Fibroblast of gingiva (primary cell): ENCODE data around the gene OSGIN1.
"Not testable (repeated sequence)": the region's sequence is repeated elsewhere in the genome, so short reads cannot be mapped to it uniquely, and the experiment has no call there.

ENCODE experiments used
- DNase-seq: peaks from one replicate; pipeline ENCODE4 v3.0.0-alpha.2; 2011; ENCODE audit warnings: low read depth

OSGIN1 gene

DNA sequence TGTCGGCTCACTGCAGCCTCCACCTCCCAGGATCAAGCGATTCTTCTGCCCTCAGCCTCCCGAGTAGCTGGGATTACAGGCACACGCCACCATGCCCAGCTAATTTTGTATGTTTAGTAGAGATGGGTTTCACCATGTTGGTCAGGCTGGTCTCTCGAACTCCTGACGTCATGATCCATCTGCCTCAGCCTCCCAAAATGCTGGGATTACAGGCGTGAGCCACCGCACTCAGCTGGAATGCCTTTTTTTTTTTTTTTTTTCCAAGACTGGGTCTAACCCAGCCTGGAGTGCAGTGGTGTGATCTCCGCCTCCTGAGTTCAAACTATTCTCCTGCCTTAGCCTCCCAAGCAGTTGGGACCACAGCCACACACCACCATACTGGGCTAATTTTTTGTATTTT, 11.5 kb upstream of the OSGIN1 start:
- not testable (repeated sequence) for DNase-seq

DNA sequence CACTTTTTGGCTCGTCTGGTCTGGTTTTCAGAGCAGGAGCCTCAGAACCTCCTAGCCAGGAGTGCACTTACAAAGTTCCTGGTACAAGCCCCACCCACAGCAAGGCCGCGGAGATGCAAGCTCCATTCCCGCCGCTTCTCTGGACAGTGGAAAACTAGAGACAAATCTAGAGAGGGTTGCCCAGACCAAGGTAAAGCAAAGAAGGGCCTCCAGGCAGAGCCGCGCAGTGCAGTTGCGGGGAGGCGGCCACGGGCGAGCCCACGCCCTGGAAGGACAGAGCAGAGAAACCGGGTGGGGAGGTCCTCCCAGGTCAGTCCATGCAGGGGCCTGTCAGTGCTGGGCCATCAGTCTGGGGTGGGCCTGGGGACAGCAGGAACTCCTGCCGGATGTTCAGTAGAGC, 11.0 kb upstream of the OSGIN1 start:
- DNase-seq, result no peak

DNA sequence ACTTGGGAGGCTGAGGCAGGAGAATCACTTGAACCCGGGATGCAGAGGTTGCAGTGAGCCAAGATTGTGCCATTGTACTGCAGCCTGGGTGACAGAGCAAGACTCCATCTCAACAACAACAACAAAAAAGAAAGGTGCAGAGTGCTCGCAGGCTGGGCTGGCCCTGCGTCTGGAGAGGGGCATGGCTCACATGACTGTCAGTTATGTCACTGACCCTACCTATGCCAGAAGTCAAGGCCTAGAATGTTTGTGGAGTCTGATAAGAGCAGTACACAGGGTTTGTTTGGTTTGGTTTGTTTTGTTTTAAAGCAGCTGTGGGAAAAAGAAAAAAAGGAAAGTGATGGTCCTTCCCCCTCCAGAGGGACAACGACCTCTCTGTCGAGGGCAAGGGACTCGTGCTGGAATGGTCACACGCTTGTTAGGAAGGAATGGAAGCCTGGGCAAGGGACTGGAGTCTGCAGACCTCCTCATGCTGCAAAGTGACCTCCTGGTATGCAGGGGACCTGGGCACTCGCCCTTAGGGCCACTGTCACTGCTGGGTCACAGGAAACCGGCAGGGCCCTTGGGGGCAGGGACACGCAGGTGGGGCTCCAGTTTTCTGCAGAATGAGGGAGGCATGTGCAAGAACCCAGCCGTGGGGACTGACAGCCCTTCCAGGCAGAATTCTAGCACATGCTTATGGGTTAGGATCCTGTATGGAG, 10.1 kb upstream of the OSGIN1 start:
- no peak for DNase-seq

DNA sequence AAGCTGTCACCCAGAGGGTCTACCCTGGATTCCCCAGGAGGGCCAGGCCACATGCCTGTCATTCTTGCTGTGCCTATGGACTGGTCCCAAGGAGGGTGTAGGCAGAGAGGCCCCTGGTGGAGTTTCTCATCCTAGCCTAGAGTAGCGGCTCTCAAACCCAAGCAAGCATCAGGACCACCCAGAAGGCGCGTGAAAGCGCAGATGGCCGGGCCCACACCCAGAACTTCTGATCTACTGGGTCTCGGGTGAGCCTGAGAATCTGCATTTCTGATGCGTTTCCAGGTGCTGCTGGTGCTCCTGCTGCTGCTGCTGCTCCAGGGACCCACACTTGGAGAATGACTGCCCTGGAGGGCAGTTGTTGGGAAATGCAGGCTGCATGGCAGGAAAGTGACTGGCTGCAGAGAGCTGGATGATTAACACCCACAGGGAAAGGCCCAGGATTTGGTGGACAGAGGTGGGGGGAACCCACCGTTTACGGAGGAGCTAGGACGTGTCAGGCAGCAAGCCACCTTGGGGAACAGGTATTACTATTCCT, 9.5 kb upstream of the OSGIN1 start:
- DNase-seq, result no peak

DNA sequence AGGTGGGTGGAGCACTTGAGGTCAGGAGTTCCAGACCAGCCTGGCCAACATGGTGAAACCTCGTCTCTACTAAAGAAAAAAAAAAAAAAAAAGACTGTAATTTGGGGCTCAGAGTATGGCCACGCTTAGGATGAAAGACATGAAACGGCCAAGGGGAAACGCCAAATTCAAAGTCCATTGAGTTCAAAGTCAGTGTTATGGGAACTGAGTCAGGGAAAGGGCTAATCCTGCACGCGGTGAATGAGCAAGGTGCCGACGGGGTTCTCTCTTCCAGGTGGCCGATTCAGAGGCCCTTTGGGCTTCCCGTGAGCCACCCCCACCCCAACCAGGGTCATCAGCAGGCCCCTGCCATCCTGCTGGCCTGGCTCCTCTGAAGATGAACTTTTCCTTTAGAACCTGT, 7.5 kb upstream of the OSGIN1 start:
- DNase-seq, result no peak

DNA sequence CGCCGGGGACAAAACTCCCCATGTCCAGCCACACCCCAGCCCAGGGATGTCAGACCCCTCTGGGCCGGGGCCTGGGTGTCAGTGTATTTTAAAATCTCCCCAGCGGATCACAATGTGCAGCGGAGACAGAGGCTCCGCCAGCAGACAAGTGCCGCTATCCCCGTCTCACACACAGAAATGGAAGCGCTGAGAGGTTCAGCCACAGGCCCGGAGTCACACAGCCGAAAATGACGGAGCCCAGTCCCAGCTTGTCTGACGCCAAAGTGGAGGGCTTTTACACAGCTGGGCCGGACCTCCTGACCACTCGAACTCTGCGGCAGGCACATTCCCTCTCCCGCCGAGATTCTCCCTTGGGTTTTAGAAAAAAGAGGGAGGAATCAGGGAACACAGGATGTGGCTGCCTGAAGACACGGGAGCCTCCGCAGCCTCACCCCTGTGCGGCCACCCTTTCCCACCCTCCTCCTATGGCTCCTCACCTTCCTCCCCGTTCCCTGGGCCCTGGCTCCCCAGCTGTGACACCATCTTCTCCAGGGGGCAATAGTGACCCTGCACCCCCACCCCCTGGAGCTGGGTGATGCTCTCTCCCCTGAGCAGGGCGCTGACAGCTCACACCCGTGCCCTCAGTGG, 6.8 kb upstream of the OSGIN1 start:
- DNase-seq, result no peak

DNA sequence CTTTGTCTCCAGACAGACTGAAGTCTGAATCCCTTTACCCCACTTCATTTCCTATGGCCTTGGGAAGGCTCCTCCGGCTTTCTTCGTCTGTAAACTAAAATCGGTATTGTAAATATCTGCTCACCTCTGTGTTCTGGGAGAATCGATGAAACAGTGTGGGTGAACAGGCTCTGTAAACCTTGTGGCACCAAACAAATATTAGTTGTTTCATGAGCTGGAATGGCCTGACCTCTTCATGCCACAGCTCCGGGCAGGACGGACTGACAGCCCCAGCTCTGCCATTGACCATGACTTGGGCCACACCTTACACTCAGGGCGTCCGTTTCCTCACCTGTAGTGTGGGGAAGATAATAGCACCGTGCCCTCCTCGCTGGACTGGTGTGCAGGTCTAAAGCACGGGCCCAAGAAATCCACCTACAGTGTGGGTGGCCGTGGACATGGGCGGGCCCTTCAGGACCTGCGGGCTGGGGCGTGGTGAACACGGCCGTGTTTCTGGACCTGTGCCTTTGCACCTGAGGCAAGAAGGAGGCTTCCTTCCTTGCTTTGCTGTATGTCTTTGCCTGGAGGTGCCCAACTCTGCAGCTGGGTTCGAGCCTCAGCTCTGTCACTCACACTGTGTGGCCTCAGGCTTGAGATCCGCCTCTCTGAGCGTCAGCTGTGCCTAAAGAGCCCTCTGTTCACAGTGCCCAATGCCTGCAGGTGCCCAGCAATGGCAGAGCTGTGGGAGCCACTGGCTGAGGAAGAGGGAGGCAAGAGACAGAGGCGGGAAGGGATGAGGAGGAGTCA, 6.1 kb upstream of the OSGIN1 start:
- DNase-seq, result no peak

DNA sequence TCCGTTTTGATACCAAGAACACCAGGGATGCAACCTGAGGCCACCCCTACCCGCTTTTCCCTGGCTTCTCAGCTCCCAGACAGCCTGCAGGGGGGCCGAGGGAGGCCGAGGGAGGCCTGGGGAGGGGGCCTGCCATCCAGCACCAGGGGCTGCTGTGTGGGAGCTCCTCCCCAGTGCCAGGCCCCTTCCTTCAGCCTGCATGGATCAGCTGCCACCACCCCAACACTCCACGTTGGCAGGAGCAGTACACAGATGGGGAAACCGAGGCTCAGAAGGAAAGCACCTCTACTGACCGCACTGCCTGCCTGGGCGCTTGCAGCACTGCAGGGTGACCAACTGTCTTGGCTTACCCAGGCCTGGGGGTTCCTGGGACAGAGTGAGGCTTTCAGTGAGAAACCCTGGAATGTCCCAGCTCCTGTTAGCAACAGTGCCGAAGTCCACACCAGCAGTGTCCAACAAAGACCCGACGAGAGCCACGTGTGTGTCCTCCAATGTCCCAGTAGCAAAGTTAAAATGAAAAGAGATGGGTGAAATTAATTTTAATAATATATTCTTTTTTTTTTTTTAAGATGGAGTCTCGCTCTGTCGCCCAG, 5.3 kb upstream of the OSGIN1 start:
- no peak for DNase-seq

DNA sequence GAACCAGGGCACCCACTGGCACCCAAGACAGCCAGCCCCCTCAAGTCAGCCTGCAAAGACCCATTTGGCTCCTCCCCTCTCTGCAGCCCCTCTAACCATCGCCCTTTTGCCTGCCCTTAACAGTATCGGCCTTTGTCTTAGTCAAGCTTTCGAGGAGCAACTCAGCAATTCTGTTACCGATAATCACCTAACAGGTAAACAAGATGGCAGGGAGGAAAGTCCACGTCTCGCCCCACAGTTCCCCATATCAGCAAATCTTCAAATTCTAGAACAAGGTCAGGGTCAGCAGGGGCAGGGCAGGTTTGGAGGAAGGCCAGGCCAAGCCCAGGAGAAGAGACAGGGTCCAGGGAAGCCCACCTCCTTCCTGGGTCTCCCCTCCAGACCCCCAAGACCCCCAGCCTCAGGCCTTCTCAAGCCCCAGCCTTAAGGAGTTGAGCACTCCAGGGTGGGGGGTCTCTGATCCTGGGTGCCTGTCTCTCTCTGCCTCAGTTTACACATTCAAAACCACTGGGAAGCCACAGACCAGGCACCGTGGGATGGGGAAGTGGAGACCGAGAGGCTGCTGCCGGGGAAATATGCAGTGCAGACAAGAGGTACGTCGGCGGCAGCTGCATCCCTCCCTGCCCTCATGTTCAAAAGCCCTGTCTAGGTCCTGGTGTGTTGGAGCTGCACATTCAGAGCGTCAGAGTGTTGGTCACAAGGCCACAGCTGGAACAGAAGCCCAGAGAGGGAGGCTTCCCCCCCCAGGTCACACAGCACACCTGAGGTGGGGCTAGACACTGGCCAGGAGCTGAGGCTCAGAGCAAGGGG, 3.9 kb upstream of the OSGIN1 start:
- DNase-seq, result no peak

DNA sequence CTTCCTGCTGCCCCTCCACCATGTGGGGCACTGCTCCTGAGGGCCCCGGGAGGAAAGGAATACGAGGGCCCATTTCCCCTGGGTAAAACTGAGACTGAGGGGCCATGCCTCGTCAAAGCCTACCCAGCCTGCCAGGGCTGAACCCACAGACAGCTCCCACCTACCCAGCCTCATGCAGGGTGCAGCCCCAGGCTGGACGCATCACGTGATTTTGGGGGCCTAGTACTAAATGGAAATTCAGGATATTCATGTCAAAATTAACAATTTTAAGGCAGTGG, 3.4 kb upstream of the OSGIN1 start:
- no peak for DNase-seq

DNA sequence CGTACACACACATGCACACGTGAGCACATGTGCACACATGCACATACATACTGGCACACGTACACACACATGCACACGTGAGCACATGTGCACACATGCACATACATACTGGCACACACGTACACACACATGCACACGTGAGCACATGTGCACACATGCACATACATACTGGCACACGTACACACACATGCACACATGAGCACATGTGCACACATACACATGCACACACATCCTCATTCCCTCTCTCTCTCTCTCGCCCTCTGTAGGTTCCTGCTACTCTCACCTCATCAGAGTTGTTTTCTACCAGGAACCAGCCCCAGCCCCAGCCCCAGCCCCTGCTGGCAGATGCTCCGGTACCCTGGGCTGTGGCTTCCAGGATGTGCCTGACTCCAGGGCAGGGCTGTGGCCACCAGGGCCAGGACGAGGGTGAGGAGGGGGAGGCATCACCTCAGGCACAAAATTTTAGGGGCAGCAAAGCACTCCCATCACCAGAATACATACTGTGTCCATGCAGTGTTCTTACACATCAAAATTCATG, 2.1 kb upstream of the OSGIN1 start:
- not testable (repeated sequence) for DNase-seq

DNA sequence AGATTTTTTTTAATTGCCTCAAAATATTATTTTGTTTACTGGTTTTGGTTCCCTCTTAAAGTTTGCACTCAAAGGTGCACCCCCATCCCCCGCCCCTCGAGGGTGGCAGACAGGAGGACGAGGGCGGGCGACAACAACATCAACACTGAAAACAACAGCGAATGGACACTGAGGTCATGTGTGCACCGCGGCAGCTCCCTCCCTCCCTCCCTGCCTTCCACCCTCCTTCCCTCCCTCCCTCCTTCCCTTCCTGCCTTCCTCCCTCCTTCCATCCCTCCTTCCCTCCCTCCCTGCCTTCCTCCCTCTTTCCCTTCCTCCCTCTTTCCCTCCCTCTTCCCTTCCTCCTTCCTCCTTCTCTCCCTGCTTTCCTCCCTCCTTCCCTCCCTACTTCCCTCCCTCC, 1.5 kb upstream of the OSGIN1 start:
- DNase-seq, result no peak

DNA sequence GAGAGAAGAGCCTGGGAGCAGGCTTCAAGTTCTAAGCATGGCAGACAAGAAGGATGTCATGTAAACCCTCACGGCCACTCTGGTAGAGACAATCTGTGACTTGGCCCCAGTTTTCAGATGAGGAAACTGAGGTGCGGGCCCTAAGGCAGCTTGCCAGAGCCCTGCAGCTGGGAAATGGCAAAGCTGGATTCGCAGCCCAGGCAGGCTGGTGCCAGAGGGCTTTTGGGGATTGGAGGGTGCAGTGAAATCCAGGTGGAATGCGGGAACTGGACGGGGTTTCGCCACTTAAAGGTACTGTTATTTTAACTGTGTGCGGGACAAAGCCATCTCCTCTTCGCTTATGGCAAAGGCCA, 477 bp upstream of the OSGIN1 start:
- DNase-seq, result peak; percentile 87

DNA sequence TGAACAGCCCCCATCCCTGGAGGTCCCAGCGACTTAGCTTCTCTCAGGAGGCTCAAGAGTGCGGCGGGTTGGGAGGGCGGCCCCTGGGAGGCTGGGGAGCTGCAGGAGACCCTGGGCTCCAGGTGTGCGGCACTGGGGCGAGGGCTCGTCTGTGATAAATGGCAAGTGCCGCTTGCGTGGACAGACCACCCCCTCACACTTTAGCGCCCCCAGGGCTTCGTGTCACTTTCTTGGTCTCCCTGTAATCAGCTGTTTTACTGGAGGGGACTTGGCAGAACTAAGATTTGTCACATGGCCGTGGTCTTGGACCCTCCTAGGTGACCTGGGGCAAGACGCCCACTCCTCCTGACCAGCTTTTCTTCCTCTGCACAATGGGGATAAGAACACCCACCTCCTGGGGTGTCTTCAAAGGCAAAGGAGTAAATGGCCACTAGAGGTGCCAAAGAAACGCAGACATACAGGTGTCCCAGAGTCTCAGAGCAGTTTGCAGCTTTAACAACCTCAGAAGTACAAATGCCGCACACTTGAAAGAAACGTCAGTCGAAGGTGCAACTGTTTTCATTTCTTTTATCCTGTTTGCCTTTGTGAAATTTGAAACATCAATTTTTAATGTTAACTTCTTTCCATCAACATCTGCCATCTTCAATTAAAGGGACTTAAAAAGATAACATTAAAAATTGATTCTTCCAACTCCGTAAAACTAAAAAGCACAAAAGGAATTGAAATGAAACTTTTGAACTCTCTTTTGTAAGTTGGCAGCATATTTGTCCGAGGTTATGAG, 946 bp downstream of the OSGIN1 start:
- no peak for DNase-seq

DNA sequence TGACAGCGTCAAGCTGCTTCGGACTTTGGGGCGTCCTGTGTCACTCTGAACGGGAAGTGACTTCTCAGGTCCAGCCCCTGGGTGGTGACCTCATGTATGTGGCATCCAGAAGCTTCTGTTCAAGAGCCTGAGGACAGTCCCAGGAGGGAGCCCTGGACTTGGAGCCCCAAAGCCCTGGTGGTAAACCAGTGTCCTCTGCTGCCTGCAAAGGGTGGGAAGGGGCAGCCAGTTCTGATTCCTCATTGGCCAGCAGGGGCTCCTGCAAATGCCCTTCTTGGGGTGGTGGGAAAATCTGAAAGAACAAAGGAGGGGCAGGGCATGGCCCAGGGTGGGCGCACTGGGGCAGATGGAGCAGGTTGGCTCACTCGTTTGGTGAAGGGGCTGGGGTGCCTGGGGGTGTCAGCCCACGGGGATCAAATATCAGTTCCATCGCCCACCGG, 1.6 kb downstream of the OSGIN1 start:
- DNase-seq, result peak; percentile 61

DNA sequence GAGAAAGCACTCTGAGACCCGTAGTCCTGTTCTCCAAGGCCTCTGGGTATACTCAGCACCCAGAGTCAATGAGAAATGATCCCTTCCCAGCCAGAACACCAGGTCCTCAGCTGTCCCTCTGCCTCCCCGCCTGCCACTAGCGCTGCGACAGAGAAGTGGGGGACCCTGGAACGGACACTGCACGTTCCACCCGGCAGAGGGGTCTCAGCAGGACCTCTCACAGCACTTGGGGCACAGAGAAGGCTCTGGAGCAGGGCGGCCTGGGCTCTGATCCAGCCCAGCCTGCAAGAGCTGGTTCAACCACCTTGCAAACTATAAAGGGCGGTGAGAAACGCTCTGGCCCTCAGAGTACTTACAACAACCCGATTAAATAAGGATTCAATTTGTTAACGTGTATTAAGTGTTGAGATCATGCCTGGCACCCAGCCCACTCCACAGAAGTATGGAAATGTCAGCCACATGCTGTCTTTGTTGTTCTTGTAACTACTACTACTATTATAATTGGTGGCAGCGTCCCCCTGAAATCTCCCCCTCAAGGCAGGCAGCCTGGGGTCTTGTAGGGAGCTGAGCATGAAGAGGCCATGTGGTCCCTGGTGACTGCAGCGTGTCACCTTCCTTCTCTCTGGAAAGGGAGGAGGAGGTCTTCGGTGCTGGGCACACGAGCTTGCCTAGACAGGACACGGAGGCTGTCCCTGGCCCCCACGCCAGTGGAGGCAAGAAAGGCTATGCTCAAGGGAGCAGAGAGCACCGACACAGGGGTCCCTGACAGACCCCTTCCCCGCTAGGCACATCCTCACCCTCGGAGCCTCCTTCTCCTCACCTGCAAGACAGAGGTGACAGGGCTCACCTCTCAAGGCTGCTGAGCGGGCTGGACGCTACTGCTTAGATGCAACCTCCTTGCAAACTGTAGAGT, 2.4 kb downstream of the OSGIN1 start:
- peak; percentile 58 for DNase-seq

DNA sequence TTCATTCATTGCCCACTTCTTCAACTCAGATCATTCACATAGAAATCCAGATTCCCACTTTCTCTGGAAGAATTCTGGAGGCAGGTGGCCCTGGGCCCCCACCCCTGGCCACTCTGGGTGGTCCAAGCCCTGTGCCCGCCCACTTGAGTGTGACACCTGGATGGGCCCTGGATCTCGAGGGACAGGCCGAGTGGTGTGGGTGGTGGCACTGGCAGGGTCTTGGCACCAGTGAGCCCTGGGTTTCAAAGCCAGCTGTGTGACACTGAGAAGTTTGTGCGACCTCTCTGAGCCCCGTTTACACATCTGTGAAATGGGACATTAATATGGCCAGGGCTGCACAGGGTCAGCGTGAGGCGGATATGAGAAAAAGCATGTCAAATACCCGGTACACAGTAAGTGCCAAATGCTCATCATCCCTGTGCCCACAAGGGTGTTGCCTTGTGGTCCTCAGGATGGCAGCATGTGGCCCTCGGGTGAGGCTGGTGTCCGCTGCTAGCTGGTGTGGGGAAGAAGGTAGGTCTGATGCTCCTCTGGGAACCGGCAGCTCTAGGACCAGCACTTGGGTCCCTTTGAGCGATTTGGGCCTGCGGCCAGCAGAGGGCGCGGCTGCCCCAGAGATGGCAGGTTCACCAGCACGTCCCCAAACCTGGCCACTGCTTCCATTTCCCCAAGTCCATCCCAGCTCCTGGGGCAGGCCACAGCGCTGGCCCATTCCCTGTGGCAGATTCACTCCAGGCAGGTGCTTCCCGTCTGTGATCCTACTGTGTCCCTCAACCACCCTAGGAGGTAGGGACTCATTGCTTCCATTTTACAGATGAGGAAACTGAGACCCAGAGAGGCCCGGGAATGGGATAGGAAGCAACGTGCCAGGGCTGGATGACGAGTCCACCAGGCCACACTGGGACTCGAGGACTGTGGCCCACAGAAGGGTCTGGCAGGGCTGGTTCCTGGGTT, 3.6 kb downstream of the OSGIN1 start:
- peak; percentile 53 for DNase-seq

DNA sequence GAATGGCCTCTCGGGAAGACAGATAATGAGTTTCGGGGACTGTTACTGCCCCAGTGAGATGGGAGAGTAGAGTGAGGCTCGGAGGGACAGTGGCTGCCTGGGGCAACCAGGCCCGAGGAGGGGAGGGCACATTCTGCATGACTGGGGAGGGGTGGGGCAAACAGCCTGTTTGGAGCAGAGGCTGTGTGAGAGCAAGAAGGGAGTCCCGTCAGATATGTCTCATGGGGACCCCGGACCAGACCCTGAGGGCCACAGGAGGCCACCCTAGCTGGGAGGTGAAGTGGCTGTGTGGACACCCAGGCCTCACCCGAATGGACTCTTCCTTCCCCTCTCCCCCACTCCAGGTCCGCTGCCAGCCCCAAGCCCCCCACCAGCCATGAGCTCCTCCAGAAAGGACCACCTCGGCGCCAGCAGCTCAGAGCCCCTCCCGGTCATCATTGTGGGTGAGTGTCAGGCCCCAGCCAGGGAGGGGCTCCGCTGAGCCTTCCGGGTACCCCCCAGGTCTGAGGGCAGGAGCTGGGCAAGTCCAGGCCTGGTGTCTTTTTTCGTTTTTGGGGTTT, 4.3 kb downstream of the OSGIN1 start:
- no peak for DNase-seq
